GM18526 (cell line): ENCODE data around the gene S100G.

ENCODE experiments used
- POLR2A ChIP-seq: IDR thresholded peaks from 3 replicates; pipeline ENCODE4 v1.6.1; 2011; ENCODE audit not compliant: insufficient read length; ENCODE audit errors: extremely low read depth

Gene S100G

GRCh38 chrX:16687514-16687913, 37.6 kb downstream of the S100G start:
- TF ChIP-seq POLR2A = no peak

- TF ChIP-seq POLR2A = no peak
Measured at GRCh38 chrX:16695079-16695676, 45.2 kb downstream of the S100G start.

- TF ChIP-seq POLR2A = no peak
Measured at GRCh38 chrX:16696956-16697355, 47.0 kb downstream of the S100G start.

- TF ChIP-seq POLR2A = no peak
Measured at GRCh38 chrX:16699389-16699788, 49.4 kb downstream of the S100G start.

- no peak for TF ChIP-seq POLR2A
Measured at GRCh38 chrX:16700734-16701133, 50.8 kb downstream of the S100G start.

GRCh38 chrX:16702700-16703599, 53.0 kb downstream of the S100G start:
- TF ChIP-seq POLR2A = no peak
